GM19397 (cell line): ENCODE measurements around the gene ACTBL2.
"Not testable (repeated sequence)": the region's sequence is repeated elsewhere in the genome, so short reads cannot be mapped to it uniquely, and the experiment has no call there.

Experiments
- ATAC-seq: cut with Tn5 transposase; IDR thresholded peaks from one replicate; pipeline ENCODE4 v1.9.1; 2021; ENCODE audit warnings: mild to moderate bottlenecking, moderate library complexity; ENCODE audit not compliant: unreplicated experiment

ACTBL2 gene

DNA sequence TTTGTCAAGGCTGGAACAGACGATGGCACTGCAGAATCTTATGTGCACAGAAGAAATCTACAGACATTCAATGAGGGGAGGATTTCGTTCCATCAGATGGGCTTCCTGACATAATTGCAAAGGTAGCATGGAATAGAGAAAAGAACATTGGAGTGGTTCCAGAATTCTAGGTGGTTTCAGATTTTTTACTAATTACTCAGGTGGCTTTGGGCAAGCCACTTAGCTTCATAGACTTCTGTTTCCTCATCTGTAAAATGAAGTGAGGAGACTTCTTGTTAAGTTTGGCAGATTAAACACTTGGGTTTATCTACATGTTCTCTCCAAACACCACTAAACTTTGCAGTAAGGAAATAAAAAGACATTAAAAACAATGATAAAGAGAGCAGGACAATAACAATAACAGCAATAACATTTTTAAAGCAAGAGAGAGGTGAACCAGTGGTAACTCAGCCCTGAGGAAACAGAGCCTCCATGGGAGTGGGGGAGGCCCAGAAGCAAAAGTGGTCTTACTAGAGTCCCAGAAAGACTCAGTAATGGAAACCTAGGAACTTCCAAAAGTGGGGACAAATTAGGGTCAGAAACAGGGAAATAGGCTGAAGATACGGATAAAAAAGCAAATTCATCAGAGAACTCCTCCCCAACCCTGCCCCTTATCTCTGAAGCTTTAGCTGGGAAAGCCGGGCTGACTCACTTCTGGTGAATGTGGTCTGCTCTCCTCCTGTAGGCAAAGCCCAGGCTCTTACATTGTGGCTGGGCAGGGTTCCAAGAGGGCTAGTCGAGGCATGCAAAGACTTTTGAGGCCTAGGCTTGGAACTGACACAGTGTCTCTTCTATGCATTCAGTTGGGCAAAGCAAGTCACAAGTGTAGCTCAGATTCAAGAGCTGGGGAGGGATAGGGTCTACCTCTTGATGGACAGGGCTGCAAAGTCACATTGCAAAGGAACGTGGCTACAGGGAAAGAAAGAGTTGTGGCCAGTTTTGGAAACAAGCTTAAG lies 11.8 kb upstream of the ACTBL2 start:
- ATAC-seq = no peak

DNA sequence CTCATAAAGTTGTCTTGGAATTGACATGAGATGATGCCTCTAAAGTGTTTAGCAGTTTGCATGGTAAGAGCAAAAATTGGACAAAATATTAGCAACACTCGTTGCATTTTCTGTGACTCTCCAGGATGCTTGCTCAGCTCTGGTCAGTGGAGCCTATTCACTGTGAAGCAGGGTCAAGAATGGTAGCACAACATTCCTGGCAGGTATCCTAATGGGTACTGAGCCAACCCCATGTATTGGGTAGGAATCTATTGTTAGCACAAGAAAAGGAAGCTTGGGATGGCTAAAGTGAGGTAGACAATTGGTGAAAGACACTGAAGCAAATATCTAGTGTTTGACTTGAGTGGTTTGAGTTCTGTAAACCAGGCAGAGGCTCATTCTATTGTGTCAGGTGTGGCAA lies 10.4 kb upstream of the ACTBL2 start:
- no peak for ATAC-seq

- ATAC-seq = no peak
Measured at GRCh38 chr5:57492632-57493031, 10.0 kb upstream of the ACTBL2 start.

GRCh38 chr5:57491369-57491965 lies 8.9 kb upstream of the ACTBL2 start:
- ATAC-seq = no peak

GRCh38 chr5:57488215-57488955 lies 5.8 kb upstream of the ACTBL2 start:
- ATAC-seq = no peak

GRCh38 chr5:57486027-57486602 lies 3.5 kb upstream of the ACTBL2 start:
- no peak for ATAC-seq

DNA sequence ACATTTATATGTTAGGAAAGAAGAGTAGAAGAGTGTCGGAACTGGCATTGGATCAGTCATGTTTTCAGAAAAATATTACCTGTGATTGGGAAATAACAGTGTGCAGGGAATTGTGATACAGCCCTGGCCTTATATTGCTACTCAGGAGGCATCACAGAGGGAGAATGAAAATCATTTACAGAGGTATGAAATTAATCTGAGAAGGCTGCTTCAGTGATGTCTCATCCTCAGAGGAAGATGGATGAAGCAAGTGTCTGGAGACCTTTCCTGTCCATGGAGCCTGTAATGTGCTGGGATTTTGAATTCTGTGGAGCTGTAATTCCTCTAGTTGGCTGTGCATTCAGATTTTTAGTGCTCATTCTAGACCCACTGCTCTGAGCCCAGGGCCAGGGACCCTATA lies 3.8 kb downstream of the ACTBL2 start:
- ATAC-seq = no peak

DNA sequence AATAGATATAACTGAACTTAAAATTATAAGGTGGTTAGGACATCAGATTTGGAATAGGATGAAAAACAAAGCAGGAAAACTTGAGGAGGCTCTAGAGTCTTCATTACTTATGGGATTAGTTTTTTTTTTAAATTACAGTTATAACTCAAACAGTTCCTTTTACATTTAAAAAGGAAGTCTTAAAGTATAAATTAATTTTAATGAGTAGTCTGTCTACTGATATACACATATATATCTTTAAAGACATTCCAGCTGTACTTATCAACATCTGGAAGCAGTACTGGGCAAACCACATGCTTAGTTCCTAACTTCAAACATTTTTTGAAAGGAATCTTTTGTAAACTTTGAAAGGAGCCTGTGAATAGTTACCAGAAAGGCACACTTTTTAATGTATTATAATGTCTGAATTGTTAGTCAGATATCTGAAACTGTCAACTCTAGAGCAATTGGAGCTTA lies 6.0 kb downstream of the ACTBL2 start:
- ATAC-seq = no peak

GRCh38 chr5:57470339-57470738 lies 12.3 kb downstream of the ACTBL2 start:
- no peak for ATAC-seq

DNA sequence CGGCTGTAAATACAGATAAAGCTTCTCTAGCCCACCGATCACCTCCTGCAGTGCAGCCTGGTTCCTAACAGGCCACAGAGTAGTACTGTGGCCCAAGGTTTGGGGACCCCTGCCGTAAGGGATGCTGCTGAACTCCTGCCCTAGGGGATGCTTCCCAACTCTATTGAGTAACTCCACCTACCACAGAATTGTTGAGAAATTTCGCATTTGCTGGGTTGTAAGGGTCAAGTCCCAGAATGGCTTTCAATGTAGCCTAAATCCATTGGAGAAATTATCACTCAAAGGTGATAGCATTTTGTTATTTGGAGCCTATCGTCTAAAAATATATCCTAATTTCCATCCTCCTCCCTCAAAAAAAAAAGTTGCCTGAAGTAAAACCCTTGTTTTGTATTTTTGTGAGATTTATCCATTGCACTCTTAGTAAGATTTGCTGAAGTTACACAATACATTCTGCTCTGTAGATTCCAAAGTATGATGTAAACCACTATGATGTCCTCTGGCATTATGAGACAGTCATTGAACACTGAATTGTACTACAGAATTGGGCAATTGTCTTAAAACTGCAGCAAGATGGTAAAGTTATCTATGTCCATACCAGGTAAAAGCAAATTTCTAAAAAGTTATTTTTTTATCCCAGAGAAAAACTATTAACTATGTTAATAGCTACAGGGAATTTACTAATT lies 14.0 kb downstream of the ACTBL2 start:
- no peak for ATAC-seq

DNA sequence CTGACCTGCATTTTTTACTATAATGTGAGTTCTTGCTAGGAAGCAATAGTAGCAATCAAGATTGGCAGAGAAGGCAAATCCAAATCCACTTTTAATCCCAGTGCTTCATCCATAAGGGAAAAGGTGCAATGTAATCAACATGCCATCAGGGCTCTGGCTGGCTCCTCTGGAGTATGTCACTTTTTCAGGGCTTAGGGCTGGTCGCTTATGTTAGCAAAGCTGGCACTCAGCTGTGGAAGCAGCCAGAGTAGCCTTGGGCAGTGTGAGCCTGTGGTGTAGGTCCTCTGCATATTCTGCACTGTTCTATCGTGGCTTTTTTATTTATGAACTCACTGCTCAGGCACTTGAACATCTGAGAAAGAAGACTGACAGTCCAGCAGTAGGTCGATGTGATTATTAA lies 16.1 kb downstream of the ACTBL2 start:
- ATAC-seq = no peak

DNA sequence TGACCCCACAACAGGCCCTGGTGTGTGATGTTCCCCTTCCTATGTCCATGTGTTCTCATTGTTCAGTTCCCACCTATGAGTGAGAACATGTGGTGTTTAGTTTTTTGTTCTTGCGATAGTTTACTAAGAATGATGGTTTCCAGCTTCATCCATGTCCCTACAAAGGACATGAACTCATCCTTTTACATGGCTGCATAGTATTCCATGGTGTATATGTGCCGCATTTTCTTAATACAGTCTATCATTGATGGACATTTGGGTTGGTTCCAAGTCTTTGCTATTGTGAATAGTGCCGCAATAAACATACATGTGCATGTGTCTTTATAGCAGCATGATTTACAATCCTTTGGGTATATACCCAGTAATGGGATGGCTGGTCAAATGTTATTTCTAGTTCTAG lies 22.6 kb downstream of the ACTBL2 start:
- ATAC-seq = not testable (repeated sequence)

GRCh38 chr5:57458443-57458842 lies 24.2 kb downstream of the ACTBL2 start:
- ATAC-seq = no peak

DNA sequence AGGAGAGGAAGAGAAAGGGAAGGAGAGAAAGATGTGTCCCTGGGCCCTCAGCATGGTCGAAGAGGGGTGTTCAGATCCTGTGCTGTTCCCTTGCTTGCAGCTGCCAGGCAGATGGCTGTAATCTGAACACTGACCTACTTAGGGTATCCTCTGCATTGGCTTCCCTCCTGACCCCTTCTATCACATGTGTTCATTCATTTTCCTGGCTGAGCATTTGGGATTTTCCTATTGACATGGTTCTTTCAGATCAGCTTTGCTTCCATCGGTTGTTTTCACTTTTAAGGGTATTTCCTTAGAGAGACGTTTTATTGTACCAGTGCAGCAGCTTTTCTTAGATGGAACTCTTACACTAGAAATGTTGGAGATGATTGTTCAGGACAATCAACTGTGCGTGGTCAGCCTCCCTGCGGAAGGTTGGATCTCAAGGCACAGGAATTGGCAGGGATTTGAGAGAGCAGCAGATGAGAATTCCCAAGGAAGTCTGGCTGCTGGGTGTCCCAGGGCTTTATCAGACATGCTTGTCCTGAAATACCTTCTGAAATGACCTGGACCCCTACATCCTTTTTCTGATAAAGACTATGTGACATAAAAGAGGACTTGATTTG lies 26.0 kb downstream of the ACTBL2 start:
- ATAC-seq = no peak

DNA sequence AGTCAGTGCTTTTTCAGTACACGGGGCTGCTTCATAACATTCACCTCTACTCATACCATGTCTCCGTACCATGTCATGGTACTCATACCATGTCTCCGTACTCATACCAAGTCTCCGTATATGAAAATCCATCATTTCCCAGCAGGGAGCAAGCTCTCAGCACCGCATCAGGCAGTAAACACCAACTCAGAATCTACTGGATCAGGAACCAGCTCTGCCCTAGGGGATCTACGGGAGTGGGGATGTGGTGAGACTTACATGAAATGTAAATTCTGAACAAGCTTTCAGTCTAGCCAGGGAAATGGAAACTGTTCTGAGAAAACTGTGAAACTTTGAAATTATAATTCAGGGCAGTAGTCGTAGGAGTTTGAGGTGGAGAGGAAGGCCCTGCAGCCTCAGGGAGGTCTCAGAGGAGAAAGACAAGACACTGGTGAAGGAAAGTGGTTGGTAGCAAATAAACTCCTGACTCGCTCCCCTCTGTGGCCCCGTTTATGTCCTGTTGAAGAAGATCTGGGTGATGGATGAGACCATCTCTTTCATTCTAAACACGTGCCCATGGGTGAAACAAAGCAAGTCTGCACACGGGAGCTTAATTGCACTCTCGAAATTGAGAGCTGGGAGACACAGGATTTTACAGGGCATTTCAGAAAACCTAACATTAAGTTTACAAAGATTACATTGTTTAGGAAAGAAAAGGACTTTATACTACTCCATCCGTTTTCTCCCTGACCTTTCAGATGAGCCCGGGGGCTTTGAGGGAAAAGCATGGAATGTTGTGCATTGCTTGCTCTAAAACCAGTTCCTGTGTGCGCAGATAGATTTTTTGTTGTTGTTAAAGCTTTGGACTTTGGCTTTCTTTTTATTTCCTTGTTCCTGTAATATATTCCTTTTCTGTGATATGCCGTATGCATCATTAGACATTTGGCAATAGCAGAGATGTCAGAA lies 26.8 kb downstream of the ACTBL2 start:
- no peak for ATAC-seq

- ATAC-seq = no peak
Measured at GRCh38 chr5:57454896-57455295, 27.7 kb downstream of the ACTBL2 start.

- ATAC-seq = no peak
Measured at GRCh38 chr5:57453728-57454127, 28.9 kb downstream of the ACTBL2 start.

DNA sequence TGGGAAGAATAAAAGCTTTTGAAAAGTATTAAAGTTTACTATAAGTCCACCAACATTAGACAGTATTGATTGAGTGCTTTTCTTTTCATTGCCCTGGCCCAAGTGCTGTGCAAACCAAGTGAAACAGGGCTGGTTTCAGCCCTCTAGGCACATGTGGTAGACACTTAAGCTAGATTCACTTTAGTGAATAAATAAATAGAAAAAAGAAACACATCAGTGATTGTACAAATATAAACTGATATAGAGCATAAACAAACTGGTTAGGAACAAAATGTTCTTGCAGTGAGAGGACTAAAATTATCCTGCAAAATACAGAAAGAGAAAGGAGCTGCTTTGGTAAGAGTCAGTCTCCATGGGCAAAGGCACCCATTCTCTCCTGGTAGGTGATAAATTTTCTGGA lies 29.7 kb downstream of the ACTBL2 start:
- ATAC-seq = no peak
